ENCODE results near the gene LRRFIP1. TPM values are rescaled to one million over a fixed set of nuclear protein-coding genes. Genes with fewer than 3 reads are reported as not detected.
A peak's percentile ranks its signal among the peaks of the same experiment; 100 is the strongest.

Gene LRRFIP1
- polyA plus RNA-seq, 2 of the 4 experiments (the other 2 are of a cell fraction) = 75.6 to 93.0 TPM

- Histone ChIP-seq H3K4me1 (no peaks in the 10 kb centered on the region), H3K9me3 (no peaks in the 10 kb centered on the region), H3K4me3 (no peak overlapping the region), H3K27ac (no peak overlapping the region), H3K4me2 (no peak overlapping the region)
- TF ChIP-seq TP53 (CRISPR knock-in tag; IDR thresholded peaks at IDR 0.05) (no peak), MAFK (IDR thresholded peaks at IDR 0.05; ENCODE audit: partially characterized antibody) (no peak), SREBF2 (IDR thresholded peaks at IDR 0.05) (no peak), NPAS2 (CRISPR knock-in tag; IDR thresholded peaks at IDR 0.05; ENCODE audit: borderline replicate concordance) (no peak)
- peak in 1 of 2 experiments; percentile 41; a peak in 3 of 6 replicates for ATAC-seq
- CTCF ChIA-PET = interaction anchor here (1.3 to 4.4 kb wide), 5 partner anchors 29 to 480 kb away, joined by 3 to 19 read pairs (median 5); no protein-coding TSS in a partner anchor
- 80% methylated on average over 14 of the region's 14 CpGs for WGBS (ENCODE audit: missing lambda C conversion rate)
- POLR2A ChIA-PET = no interaction called here
- DNase-seq (ENCODE audit: low read depth in 1 of 2, low spot score in 1 of 2) = no peak
- no peak for FAIRE-seq
These were observed 25.8 kb upstream of the LRRFIP1 start for GRCh38 chr2:237601453-237602116.

GRCh38 chr2:237602409-237602808 lies 25.0 kb upstream of the LRRFIP1 start:
- H3K4me2 ChIP-seq = no peak overlapping the region
- H3K4me1 ChIP-seq = no peaks in the 10 kb centered on the region
- POLR2A ChIA-PET = no interaction called here
- TF ChIP-seq ATOH8 (CRISPR knock-in tag; IDR thresholded peaks at IDR 0.05; ENCODE audit: low read depth) = no peak
- 0 out of 5 replicates have a peak, but pooled peaks of 1 of the 2 experiments have one; percentile 6 for TF ChIP-seq RAD21 (conservative IDR thresholded peaks at IDR 0.05 in 1 of 2, IDR thresholded peaks at IDR 0.05 in 1 of 2)
- no peak for TF ChIP-seq MAZ (IDR thresholded peaks at IDR 0.05; ENCODE audit: borderline replicate concordance, low read depth, low read length)
- WGBS (ENCODE audit: missing lambda C conversion rate) = 83% methylated on average over 7 of the region's 7 CpGs
- DNase-seq (ENCODE audit: low read depth in 1 of 2, low spot score in 1 of 2) (no peak), FAIRE-seq (no peak), ATAC-seq (no peak)
- no peaks in the 10 kb centered on the region for H3K9me3 ChIP-seq
- H3K4me3 ChIP-seq = no peak overlapping the region
- H3K27ac ChIP-seq = no peak overlapping the region
- CTCF ChIA-PET = interaction anchor here (0.9 to 4.4 kb wide), 4 partner anchors 30 to 481 kb away, joined by 3 to 19 read pairs (median 4); no protein-coding TSS in a partner anchor

- ChIA-PET POLR2A (no interaction called here), CTCF (interaction anchor here (0.9 to 4.4 kb wide), 2 partner anchors 31 to 35 kb away, joined by 3 to 19 read pairs; no protein-coding TSS in a partner anchor)
- ATAC-seq = no peak
- TF ChIP-seq REST (IDR thresholded peaks at IDR 0.05) = no peak
- no peak for TF ChIP-seq KDM5A (IDR thresholded peaks at IDR 0.05)
- no peak for TF ChIP-seq RCOR1 (IDR thresholded peaks at IDR 0.05; ENCODE audit: low read depth, low read length)
- TF ChIP-seq EHF (CRISPR knock-in tag; IDR thresholded peaks at IDR 0.05) = no peak
- no peak for TF ChIP-seq HOXA7 (CRISPR knock-in tag; IDR thresholded peaks at IDR 0.05)
- no peak for TF ChIP-seq ZNF302 (CRISPR knock-in tag; IDR thresholded peaks at IDR 0.05)
- no peak for TF ChIP-seq CEBPB (IDR thresholded peaks at IDR 0.05)
- TF ChIP-seq CHD2 (IDR thresholded peaks at IDR 0.05; ENCODE audit: low read length, partially characterized antibody) = no peak
- TF ChIP-seq NFE2L2 (conservative IDR thresholded peaks at IDR 0.05; ENCODE audit: low read length) = no peak
- no peak for TF ChIP-seq ZFP36 (IDR thresholded peaks at IDR 0.05; ENCODE audit: borderline replicate concordance, partially characterized antibody)
- H3K27ac ChIP-seq = no peak overlapping the region
- H3K9me3 ChIP-seq = no peaks in the 10 kb centered on the region
- no peak for FAIRE-seq
- WGBS (ENCODE audit: missing lambda C conversion rate) = 80% methylated on average over 13 of the region's 13 CpGs
- no peak for DNase-seq (ENCODE audit: low read depth in 1 of 2, low spot score in 1 of 2)
- H3K4me1 ChIP-seq = no peaks in the 10 kb centered on the region
- no peak overlapping the region for H3K4me2 ChIP-seq
- H3K4me3 ChIP-seq = no peak overlapping the region
These were observed 24.2 kb upstream of the LRRFIP1 start for GRCh38 chr2:237603049-237603717.

Measured in A549 (cell line).